SK-N-MC (cell line): ENCODE results near the gene ADH1B.
"Not testable (repeated sequence)": the region's sequence is repeated elsewhere in the genome, so short reads cannot be mapped to it uniquely, and the experiment has no call there.

Source experiments
- DNase-seq: peaks from one replicate; pipeline ENCODE4 v3.0.0-alpha.2; 2011; ENCODE audit warnings: low read depth, low spot score
- H3K27ac ChIP-seq: fragments of 200-600 bp; sonication (generic); 2 replicates; pipeline ENCODE4 v1.5.1; 2016; ENCODE audit warnings: mixed run types
- H3K36me3 ChIP-seq: fragments of 200-600 bp; sonication (generic); 2 replicates; pipeline ENCODE4 v1.6.1; 2017; ENCODE audit warnings: antibody characterized with exemption, low read length, mixed read lengths; ENCODE audit not compliant: insufficient read depth
- H3K4me3 ChIP-seq: fragments of 200-600 bp; sonication (generic); 2 replicates; pipeline ENCODE4 v1.5.1; 2016
- H3K9ac ChIP-seq: fragments of 200-600 bp; sonication (generic); 2 replicates; pipeline ENCODE4 v1.8.0; 2017; ENCODE audit warnings: mixed run types, mixed read lengths; ENCODE audit not compliant: insufficient read length
- H3K9me3 ChIP-seq: fragments of 200-600 bp; sonication (generic); 2 replicates; pipeline ENCODE4 v1.6.1; 2017; ENCODE audit warnings: low read depth, mild to moderate bottlenecking, antibody characterized with exemption, low read length, moderate library complexity, mixed read lengths
- EZH2 ChIP-seq: fragments of 200-600 bp; sonication (generic); IDR thresholded peaks from one replicate; pipeline ENCODE4 v1.6.1; 2017; ENCODE audit warnings: antibody characterized with exemption
- FOXP2 ChIP-seq: optimal IDR thresholded peaks from 2 replicates; pipeline ENCODE3; 2011; ENCODE audit warnings: mild to moderate bottlenecking, moderate library complexity; ENCODE audit not compliant: insufficient read depth; ENCODE audit errors: extremely low read length, control extremely low read depth
- POLR2AphosphoS5 ChIP-seq: IDR thresholded peaks from 2 replicates; pipeline ENCODE4 v1.6.1; 2012; ENCODE audit warnings: mild to moderate bottlenecking, low read depth, low read length, borderline replicate concordance

Gene ADH1B

GRCh38 chr4:99321241-99322191 lies at the start of gene ADH1B:
Gene ADH1B (minus strand): TSS chr4:99321401. CDS start chr4:99321331, 70 bp downstream.
- Histone ChIP-seq H3K27ac (no peak within 1 kb of the TSS), H3K36me3 (no peaks in the 10 kb centered on the region), H3K4me3 (no peak within 1 kb of the TSS), H3K9ac (no peak within 1 kb of the TSS), H3K9me3 (no peaks in the 10 kb centered on the region)
- TF ChIP-seq EZH2 (no peak), POLR2AphosphoS5 (no peak), FOXP2 (no peak)
- DNase-seq: no peak

- not testable (repeated sequence) for H3K27ac ChIP-seq, H3K36me3 ChIP-seq, H3K9ac ChIP-seq, H3K4me3 ChIP-seq, H3K9me3 ChIP-seq, DNase-seq
These were observed 46.6 kb upstream of the ADH1B start for GRCh38 chr4:99367817-99368216.

GRCh38 chr4:99366491-99366890 lies 45.3 kb upstream of the ADH1B start:
- no peak overlapping the region for H3K4me3 ChIP-seq
- no peak overlapping the region for H3K9ac ChIP-seq

GRCh38 chr4:99362768-99363167 lies 41.6 kb upstream of the ADH1B start:
- Histone ChIP-seq H3K4me3 (no peak overlapping the region), H3K27ac (no peak overlapping the region), H3K36me3 (no peaks in the 10 kb centered on the region), H3K9ac (no peak overlapping the region), H3K9me3 (no peaks in the 10 kb centered on the region)
- no peak for TF ChIP-seq EZH2
- no peak for TF ChIP-seq FOXP2
- TF ChIP-seq POLR2AphosphoS5: no peak
- DNase-seq: no peak

More at GRCh38 chr4:99366491-99366890, 45.3 kb upstream of the ADH1B start:
- Histone ChIP-seq H3K36me3 (no peaks in the 10 kb centered on the region), H3K9me3 (no peaks in the 10 kb centered on the region), H3K27ac (no peak overlapping the region)
- no peak for DNase-seq
- TF ChIP-seq POLR2AphosphoS5: no peak
- no peak for TF ChIP-seq EZH2
- no peak for TF ChIP-seq FOXP2

- H3K4me3 ChIP-seq: no peak overlapping the region
- TF ChIP-seq EZH2 (no peak), POLR2AphosphoS5 (no peak), FOXP2 (no peak)
- H3K9me3 ChIP-seq: no peaks in the 10 kb centered on the region
- H3K9ac ChIP-seq: no peak overlapping the region
- H3K27ac ChIP-seq: no peak overlapping the region
- no peak for DNase-seq
- no peaks in the 10 kb centered on the region for H3K36me3 ChIP-seq
These were observed 40.7 kb upstream of the ADH1B start for GRCh38 chr4:99361899-99362275.

- DNase-seq: no peak
These were observed 40.2 kb upstream of the ADH1B start for GRCh38 chr4:99361268-99361898.

GRCh38 chr4:99359480-99360204 lies 38.4 kb upstream of the ADH1B start:
- no peaks in the 10 kb centered on the region for H3K9me3 ChIP-seq
- no peak overlapping the region for H3K27ac ChIP-seq
- TF ChIP-seq EZH2 (no peak), FOXP2 (no peak), POLR2AphosphoS5 (no peak)
- no peak overlapping the region for H3K9ac ChIP-seq
- H3K36me3 ChIP-seq: no peaks in the 10 kb centered on the region
- DNase-seq: no peak
- H3K4me3 ChIP-seq: no peak overlapping the region

More at GRCh38 chr4:99361268-99361898, 40.2 kb upstream of the ADH1B start:
- no peak overlapping the region for H3K27ac ChIP-seq
- H3K36me3 ChIP-seq: no peaks in the 10 kb centered on the region
- TF ChIP-seq POLR2AphosphoS5: no peak
- no peak for TF ChIP-seq EZH2
- TF ChIP-seq FOXP2: no peak
- H3K9ac ChIP-seq: no peak overlapping the region
- H3K9me3 ChIP-seq: no peaks in the 10 kb centered on the region
- H3K4me3 ChIP-seq: no peak overlapping the region

- H3K9me3 ChIP-seq: no peaks in the 10 kb centered on the region
- TF ChIP-seq POLR2AphosphoS5 (no peak), FOXP2 (no peak), EZH2 (no peak)
- no peak overlapping the region for H3K4me3 ChIP-seq
- no peak overlapping the region for H3K9ac ChIP-seq
- H3K27ac ChIP-seq: no peak overlapping the region
- H3K36me3 ChIP-seq: no peaks in the 10 kb centered on the region
- DNase-seq: no peak
These were observed 36.7 kb upstream of the ADH1B start for GRCh38 chr4:99357948-99358347.
